ENCODE results near the gene SYT2. TPM values are rescaled to one million over a fixed set of nuclear protein-coding genes. Genes with fewer than 3 reads are reported as not detected.
"Not testable (repeated sequence)": the region's sequence is repeated elsewhere in the genome, so short reads cannot be mapped to it uniquely, and the experiment has no call there.

Gene SYT2
- total RNA-seq, 1 experiment from 2014 or later = not detected

- in situ Hi-C loops (cut with HindIII; ENCODE audit: low pct_unique_long_range_greater_than_20kb, low sequenced_read_pairs) = no loop called here
- DNase-seq (ENCODE audit: low read depth) = no peak
These were observed 138.4 kb downstream of the SYT2 start for GRCh38 chr1:202571719-202572339.

DNA sequence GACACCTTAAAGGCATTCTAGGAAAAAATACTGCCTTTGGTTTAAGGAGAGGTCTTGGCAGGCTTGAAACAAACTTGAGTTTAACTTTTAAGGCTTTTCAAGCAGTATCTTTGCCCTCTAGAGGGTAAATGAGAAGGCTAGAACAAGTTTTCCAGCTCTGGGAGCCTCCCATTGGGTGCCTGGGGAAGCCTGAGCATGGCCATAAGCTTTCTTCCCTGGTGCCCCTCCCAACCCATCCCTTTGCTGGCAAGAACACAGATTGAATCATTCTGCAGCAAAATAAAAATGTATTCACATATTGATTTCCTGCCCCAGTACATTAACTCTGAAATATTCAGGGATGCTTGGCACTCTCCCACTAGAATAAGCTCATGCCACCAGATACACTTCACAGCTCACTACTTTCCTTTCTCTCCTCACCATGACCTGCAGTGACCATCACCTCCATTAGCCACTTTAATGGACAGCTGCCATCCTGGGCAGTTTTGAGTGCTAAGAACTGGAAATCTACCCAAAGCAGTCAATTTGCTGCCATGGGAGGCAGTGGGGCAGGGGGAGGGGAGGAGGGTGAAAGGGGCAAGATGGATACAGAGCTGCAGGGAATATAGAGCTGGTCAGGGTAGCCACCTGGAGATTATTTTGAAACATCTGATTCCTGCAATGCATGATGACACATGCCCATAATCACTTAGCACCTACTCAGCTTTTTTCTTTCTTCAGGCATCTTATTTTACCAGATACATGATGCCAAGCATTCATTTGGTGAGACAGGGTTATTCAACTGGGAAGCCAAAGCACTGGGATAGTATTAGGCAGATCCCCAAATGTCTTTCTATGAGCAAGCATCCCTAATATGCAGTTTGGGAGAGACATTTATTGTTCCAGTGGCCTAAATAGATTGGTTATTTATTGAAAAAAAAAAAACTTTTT is 140.6 kb downstream of the SYT2 start:
- peak; percentile 34 for DNase-seq (ENCODE audit: low read depth)
- in situ Hi-C loops (cut with HindIII; ENCODE audit: low pct_unique_long_range_greater_than_20kb, low sequenced_read_pairs) = no loop called here

- in situ Hi-C loops (cut with HindIII; ENCODE audit: low pct_unique_long_range_greater_than_20kb, low sequenced_read_pairs) = no loop called here
- DNase-seq (ENCODE audit: low read depth) = no peak
These were observed 141.4 kb downstream of the SYT2 start for GRCh38 chr1:202568826-202569225.

GRCh38 chr1:202568410-202568809 is 141.8 kb downstream of the SYT2 start:
- in situ Hi-C loops (cut with HindIII; ENCODE audit: low pct_unique_long_range_greater_than_20kb, low sequenced_read_pairs) = no loop called here
- no peak for DNase-seq (ENCODE audit: low read depth)

- in situ Hi-C loops (cut with HindIII; ENCODE audit: low pct_unique_long_range_greater_than_20kb, low sequenced_read_pairs) = no loop called here
- DNase-seq (ENCODE audit: low read depth) = no peak
These were observed 142.5 kb downstream of the SYT2 start for GRCh38 chr1:202567738-202568137.

DNA sequence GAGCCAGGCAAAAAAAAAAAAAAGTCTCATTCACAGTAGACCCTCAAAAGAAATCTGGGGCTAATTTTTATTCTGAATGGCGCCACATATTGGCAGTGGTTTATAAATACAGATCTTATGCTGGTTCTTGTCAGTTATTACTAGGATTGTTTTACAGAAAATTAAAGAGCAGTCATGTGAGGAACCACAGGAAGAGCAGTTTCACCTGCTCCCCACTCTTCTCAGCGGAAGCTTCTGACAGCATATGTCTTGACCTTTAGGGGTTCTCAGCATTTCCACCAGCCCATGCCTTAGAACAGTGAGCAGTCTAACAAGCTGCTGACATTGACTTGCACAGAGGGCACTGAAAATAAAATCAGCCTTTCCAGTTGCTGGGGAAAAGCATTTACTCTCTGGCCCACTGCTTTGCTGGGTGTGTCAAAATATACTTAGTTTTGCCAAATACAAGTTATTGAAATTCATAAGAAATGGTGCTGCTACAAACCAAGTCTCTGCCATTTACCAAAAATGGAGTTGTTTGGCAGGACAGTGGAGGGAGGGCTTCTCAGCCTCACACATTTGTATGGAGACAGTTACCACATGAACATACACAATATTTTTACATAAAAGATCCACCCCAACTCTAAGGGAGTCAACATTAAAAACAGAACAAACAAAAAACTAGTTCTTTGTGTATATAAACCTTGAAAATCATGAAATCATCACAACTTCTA is 144.2 kb downstream of the SYT2 start:
- DNase-seq (ENCODE audit: low read depth) = no peak
- in situ Hi-C loops (cut with HindIII; ENCODE audit: low pct_unique_long_range_greater_than_20kb, low sequenced_read_pairs) = no loop called here

DNA sequence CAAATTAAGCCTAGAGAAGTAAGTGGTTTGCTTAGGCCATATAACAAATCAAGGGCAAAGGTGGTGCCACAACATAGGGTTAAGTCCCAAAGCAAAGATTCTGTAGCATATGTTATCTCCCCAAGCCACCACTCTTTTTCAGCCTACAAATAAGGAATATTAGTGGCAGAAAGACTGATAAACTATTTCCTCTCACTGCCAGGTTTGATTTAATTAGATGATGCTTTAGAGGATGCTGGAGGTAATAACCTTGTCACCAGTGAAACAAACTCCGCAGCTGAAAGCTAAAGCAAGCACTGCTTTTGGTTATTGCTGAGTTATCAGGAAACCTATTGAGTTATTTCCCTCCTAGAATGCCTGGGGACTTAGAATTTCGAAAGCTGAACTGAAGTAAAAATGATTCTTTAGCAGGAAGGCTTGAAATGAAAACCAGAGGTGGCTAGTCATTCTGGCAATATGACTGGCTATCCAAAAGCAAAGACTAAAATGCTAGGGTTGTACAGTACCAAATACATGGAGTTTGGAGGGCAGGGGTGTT is 145.2 kb downstream of the SYT2 start:
- no peak for DNase-seq (ENCODE audit: low read depth)
- in situ Hi-C loops (cut with HindIII; ENCODE audit: low pct_unique_long_range_greater_than_20kb, low sequenced_read_pairs) = no loop called here

GRCh38 chr1:202563818-202564217 is 146.4 kb downstream of the SYT2 start:
- no peak for DNase-seq (ENCODE audit: low read depth)
- in situ Hi-C loops (cut with HindIII; ENCODE audit: low pct_unique_long_range_greater_than_20kb, low sequenced_read_pairs) = no loop called here

GRCh38 chr1:202562444-202563060 is 147.7 kb downstream of the SYT2 start:
- DNase-seq (ENCODE audit: low read depth) = no peak
- in situ Hi-C loops (cut with HindIII; ENCODE audit: low pct_unique_long_range_greater_than_20kb, low sequenced_read_pairs) = no loop called here

GRCh38 chr1:202561726-202562443 is 148.4 kb downstream of the SYT2 start:
- DNase-seq (ENCODE audit: low read depth) = no peak
- in situ Hi-C loops (cut with HindIII; ENCODE audit: low pct_unique_long_range_greater_than_20kb, low sequenced_read_pairs) = no loop called here

DNA sequence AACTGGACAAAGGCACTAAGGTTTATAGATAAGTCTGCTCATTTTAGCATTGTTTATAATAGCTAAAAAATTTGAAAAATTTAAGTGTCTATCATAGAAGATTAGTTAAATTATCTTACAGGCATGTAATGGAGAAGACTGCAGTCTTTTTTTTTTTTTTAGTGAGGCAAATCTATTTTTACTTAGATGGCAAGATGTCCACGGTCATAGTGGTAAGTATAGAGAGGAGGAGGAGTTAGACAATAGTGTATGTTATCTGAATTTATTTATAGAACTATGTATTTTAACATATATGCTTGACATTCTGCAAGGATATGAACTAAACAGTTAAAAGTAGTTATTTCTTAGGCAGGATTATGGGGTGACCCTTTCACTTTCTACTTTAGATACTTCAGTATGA is 149.0 kb downstream of the SYT2 start:
- in situ Hi-C loops (cut with HindIII; ENCODE audit: low pct_unique_long_range_greater_than_20kb, low sequenced_read_pairs) = no loop called here

DNA sequence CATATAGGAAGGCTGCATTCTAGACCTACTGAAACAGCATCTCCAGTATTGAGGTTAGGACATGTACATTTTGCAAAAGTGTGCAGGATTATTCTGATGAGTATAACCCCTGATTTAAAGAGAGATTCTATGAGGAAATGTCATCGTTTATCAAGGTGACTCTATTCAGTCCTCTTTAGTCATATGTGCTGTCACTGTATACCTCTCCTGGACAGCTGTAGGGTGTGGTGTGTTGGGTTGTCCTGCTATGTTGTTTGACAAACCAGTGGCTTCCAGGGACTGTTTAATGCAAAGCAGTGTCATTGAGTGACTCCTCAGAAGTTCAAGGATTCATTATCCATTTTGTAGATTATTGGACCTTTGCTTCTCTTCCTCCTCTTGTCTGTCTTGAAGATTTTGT is 152.6 kb downstream of the SYT2 start:
- in situ Hi-C loops (cut with HindIII; ENCODE audit: low pct_unique_long_range_greater_than_20kb, low sequenced_read_pairs); DNase-seq (ENCODE audit: low read depth): not testable (repeated sequence)

More for the DNA sequence above, 149.0 kb downstream of the SYT2 start:
- no peak for DNase-seq (ENCODE audit: low read depth)

DNA sequence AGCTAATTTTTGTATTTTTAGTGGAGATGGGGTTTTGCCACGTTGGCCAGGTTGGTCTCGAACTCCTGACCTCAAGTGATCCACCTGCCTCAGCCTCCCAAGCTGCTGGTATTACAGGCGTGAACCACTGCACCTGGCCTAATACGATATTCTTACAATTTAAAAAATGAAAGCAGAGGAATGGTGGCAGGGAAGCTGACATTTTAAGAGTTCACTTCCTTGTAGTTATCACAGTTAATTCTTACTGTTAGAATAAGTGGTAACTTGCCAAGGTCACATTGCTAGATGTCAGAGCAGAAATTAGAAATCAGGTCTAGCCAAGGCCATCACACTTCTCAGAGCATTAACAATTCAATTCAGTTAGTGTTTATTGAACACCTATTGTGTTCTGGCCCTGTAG is 154.2 kb downstream of the SYT2 start:
- in situ Hi-C loops (cut with HindIII; ENCODE audit: low pct_unique_long_range_greater_than_20kb, low sequenced_read_pairs); DNase-seq (ENCODE audit: low read depth): not testable (repeated sequence)

- in situ Hi-C loops (cut with HindIII; ENCODE audit: low pct_unique_long_range_greater_than_20kb, low sequenced_read_pairs) = not testable (repeated sequence)
These were observed 155.6 kb downstream of the SYT2 start for GRCh38 chr1:202554619-202555018.

DNA sequence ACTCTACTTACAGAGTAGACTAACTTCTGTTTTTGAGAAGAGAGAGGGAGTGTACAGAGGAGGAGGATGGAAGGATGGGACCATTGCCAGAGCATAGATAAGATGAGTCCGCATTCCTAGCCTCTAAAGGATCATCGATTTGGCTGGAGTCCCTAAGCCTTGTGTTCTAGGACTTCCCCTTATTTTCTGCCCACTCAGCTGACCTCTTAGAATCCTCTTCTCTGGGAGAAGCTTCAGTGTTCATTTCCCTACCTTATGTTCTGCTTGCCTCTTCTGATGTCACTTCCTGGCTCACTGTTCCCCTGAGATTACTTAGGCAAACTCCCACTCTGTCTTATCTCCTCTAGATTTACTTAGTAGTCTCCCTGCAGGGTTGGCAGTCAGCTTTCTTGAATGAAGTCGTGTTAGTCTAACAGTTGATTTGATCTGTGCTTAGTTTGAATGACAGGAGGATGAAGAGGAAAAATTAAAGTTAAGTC is 156.7 kb downstream of the SYT2 start:
- DNase-seq (ENCODE audit: low read depth) = no peak
- in situ Hi-C loops (cut with HindIII; ENCODE audit: low pct_unique_long_range_greater_than_20kb, low sequenced_read_pairs) = no loop called here

More at GRCh38 chr1:202554619-202555018, 155.6 kb downstream of the SYT2 start:
- not testable (repeated sequence) for DNase-seq (ENCODE audit: low read depth)

GRCh38 chr1:202553078-202553477 is 157.2 kb downstream of the SYT2 start:
- in situ Hi-C loops (cut with HindIII; ENCODE audit: low pct_unique_long_range_greater_than_20kb, low sequenced_read_pairs); DNase-seq (ENCODE audit: low read depth): not testable (repeated sequence)

DNA sequence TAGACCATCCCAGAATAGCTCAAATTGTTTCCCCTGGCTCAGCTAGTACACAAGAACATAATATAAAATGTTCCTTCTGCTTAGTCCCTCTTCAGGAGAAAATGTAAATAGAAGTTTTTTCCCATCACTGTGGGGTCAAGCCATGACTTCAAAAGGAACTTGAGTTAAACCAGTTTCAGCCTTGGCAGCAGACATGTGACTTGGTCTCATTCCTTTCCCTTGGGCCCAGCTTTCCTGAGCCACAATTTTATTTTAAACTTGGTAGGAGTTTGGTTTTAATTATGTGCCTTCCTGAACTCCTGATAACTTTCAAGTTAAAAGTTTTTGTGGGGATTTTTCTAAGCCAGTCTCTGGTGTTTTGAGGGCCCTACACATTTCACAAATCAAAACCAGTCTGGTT is 157.6 kb downstream of the SYT2 start:
- DNase-seq (ENCODE audit: low read depth); in situ Hi-C loops (cut with HindIII; ENCODE audit: low pct_unique_long_range_greater_than_20kb, low sequenced_read_pairs): not testable (repeated sequence)
